Sigmoid colon (tissue), 7 donors: ENCODE measurements around the gene QTRT2. TPM values are rescaled to one million over a fixed set of nuclear protein-coding genes. Genes with fewer than 3 reads are reported as not detected.

Experiments used
- DNase-seq: peaks from one replicate; pipeline ENCODE4 v3.0.0-alpha.2; 2019
- H3K27ac ChIP-seq, 4 donors: fragments of 200-600 bp; sonication (generic); one replicate each; pipeline ENCODE4 v1.5.1; 2016 to 2019; ENCODE audit warnings: mild to moderate bottlenecking in 1 of 4
- H3K27me3 ChIP-seq, 3 donors: fragments of 200-600 bp; sonication (generic); one replicate each; pipeline ENCODE4 v1.5.1; 2019; ENCODE audit warnings: mild to moderate bottlenecking in 1 of 3
- H3K36me3 ChIP-seq, 4 donors: fragments of 200-600 bp; sonication (generic); one replicate each; pipeline ENCODE4 v1.5.1; 2016 to 2019
- H3K4me1 ChIP-seq, 4 donors: fragments of 200-600 bp; sonication (generic); one replicate each; pipeline ENCODE4 v1.5.1; 2017 to 2019
- H3K4me3 ChIP-seq, 4 donors: fragments of 200-600 bp; sonication (generic); one replicate each; pipeline ENCODE4 v1.5.1; 2017 to 2019; ENCODE audit warnings: mild to moderate bottlenecking in 2 of 4, moderate library complexity in 1 of 4
- H3K9me3 ChIP-seq, 4 donors: fragments of 200-600 bp in 3 of 4; sonication (generic) in 3 of 4; one replicate each; pipeline versions ENCODE4 v1.5.1 to v1.6.1; 2013 to 2019
- CTCF ChIP-seq, 4 experiments: fragments of 450-650 bp in 3 of 4; fragments of 200-600 bp in 1 of 4; IDR thresholded peaks; one replicate each; pipeline ENCODE4 v1.5.1; 2016 to 2019; ENCODE audit warnings: antibody characterized with exemption in 4 of 4, mild to moderate bottlenecking in 3 of 4, moderate library complexity in 2 of 4
- EP300 ChIP-seq, 4 donors: sonication (generic); formaldehyde crosslinking; IDR thresholded peaks; one replicate each; pipeline ENCODE4 v1.6.1; 2017; ENCODE audit warnings: antibody characterized with exemption in 4 of 4
- POLR2A ChIP-seq, 2 donors: fragments of 450-650 bp; IDR thresholded peaks; one replicate each; pipeline ENCODE4 v1.6.1; 2016; ENCODE audit warnings: antibody characterized with exemption in 2 of 2, mild to moderate bottlenecking in 2 of 2, moderate library complexity in 2 of 2
- POLR2AphosphoS5 ChIP-seq, 4 donors: sonication (generic); formaldehyde crosslinking; IDR thresholded peaks; one replicate each; pipeline ENCODE4 v1.6.1; 2017; ENCODE audit warnings: antibody characterized with exemption in 4 of 4
- WGBS, 2 donors: extraction: QIAGEN DNeasy Blood & Tissue Kit; methylation state at CpG; one replicate each; pipeline ENCODE4 v1.1.7; 2013; 5-methylcytosine and 5-hydroxymethylcytosine counted together
- intact Hi-C: fragments of 100-400 bp; cut with DNase I; formaldehyde crosslinking; loops from one replicate; pipeline ENCODE4 v1.15.1; 2023
- polyA plus RNA-seq, 3 donors: library from polyadenylated mRNA; stranded (reverse); fragments of 200-250 nt; gene quantifications; one replicate each; pipeline ENCODE4 v1.2.3, GENCODE V29; 2013
- total RNA-seq, 4 donors: library from RNA; depleted of rRNA; stranded (reverse); fragments of >200 nt; gene quantifications; one replicate each; pipeline ENCODE4 v1.1.0, GENCODE V29; 2016
- donor health status: healthy with polysubstance abuse.
- donor health status: Bipolar disorder and iron deficiency.
- donor health status: healthy.

Gene QTRT2
- total and polyA plus RNA-seq, 7 donors = 5.8 to 17.5 (median 10.2) TPM

- Histone ChIP-seq H3K9me3 (no peaks in the 10 kb centered on the region), H3K36me3 (peaks cover under 1 to 100% (median 36%) of the 10 kb centered on the region in 4 donors), H3K4me3 (no peak overlapping the region), H3K4me1 (no peaks in the 10 kb centered on the region), H3K27me3 (no peaks in the 10 kb centered on the region), H3K27ac (no peak overlapping the region)
- TF ChIP-seq CTCF (IDR thresholded peaks at IDR 0.05) = no peak
- TF ChIP-seq POLR2A (IDR thresholded peaks at IDR 0.05) = no peak
- TF ChIP-seq POLR2AphosphoS5 (IDR thresholded peaks at IDR 0.05) = no peak
- no peak for TF ChIP-seq EP300 (IDR thresholded peaks at IDR 0.05)
- intact Hi-C loops = no loop called here
- no peak for DNase-seq
Measured at GRCh38 chr3:114080201-114080600, 23.7 kb downstream of the QTRT2 start.

- no peak overlapping the region for H3K27ac ChIP-seq
- intact Hi-C loops = no loop called here
- TF ChIP-seq CTCF (IDR thresholded peaks at IDR 0.05) (no peak), POLR2AphosphoS5 (IDR thresholded peaks at IDR 0.05) (no peak), EP300 (IDR thresholded peaks at IDR 0.05) (no peak), POLR2A (IDR thresholded peaks at IDR 0.05) (no peak)
- H3K4me1 ChIP-seq = no peaks in the 10 kb centered on the region
- no peak for DNase-seq
- no peaks in the 10 kb centered on the region for H3K9me3 ChIP-seq
- H3K27me3 ChIP-seq = no peaks in the 10 kb centered on the region
- H3K4me3 ChIP-seq = no peak overlapping the region
- H3K36me3 ChIP-seq = peaks cover 7 to 100% (median 40%) of the 10 kb centered on the region in 4 donors
Measured at GRCh38 chr3:114081037-114081436, 24.5 kb downstream of the QTRT2 start.

- TF ChIP-seq EP300 (IDR thresholded peaks at IDR 0.05) (no peak), POLR2A (IDR thresholded peaks at IDR 0.05) (no peak), CTCF (IDR thresholded peaks at IDR 0.05) (no peak), POLR2AphosphoS5 (IDR thresholded peaks at IDR 0.05) (no peak)
- intact Hi-C loops = no loop called here
- Histone ChIP-seq H3K4me1 (no peaks in the 10 kb centered on the region), H3K27me3 (no peaks in the 10 kb centered on the region), H3K36me3 (peaks cover 7 to 100% (median 35%) of the 10 kb centered on the region in 4 donors), H3K9me3 (no peaks in the 10 kb centered on the region), H3K27ac (no peak overlapping the region), H3K4me3 (no peak overlapping the region)
- 97 to 98% methylated on average over 2 of the region's 2 CpGs for WGBS, 2 donors
- DNase-seq = no peak
Measured at GRCh38 chr3:114083112-114083511, 26.6 kb downstream of the QTRT2 start.

- WGBS, 2 donors = 97% methylated on average over 2 of the region's 2 CpGs
Measured at GRCh38 chr3:114086356-114086755, 29.8 kb downstream of the QTRT2 start.

More at GRCh38 chr3:114086356-114086755, 29.8 kb downstream of the QTRT2 start:
- Histone ChIP-seq H3K27ac (no peak overlapping the region), H3K36me3 (peaks cover 7 to 68% (median 21%) of the 10 kb centered on the region in 4 donors), H3K9me3 (no peaks in the 10 kb centered on the region), H3K4me3 (no peak overlapping the region), H3K27me3 (no peaks in the 10 kb centered on the region), H3K4me1 (no peaks in the 10 kb centered on the region)
- intact Hi-C loops = no loop called here
- TF ChIP-seq CTCF (IDR thresholded peaks at IDR 0.05) = no peak
- TF ChIP-seq POLR2AphosphoS5 (IDR thresholded peaks at IDR 0.05) = no peak
- no peak for TF ChIP-seq POLR2A (IDR thresholded peaks at IDR 0.05)
- no peak for TF ChIP-seq EP300 (IDR thresholded peaks at IDR 0.05)
- DNase-seq = no peak
